ENCODE measurements around the gene ROMO1.
"Not testable (repeated sequence)": the region's sequence is repeated elsewhere in the genome, so short reads cannot be mapped to it uniquely, and the experiment has no call there.

Gene ROMO1

DNA sequence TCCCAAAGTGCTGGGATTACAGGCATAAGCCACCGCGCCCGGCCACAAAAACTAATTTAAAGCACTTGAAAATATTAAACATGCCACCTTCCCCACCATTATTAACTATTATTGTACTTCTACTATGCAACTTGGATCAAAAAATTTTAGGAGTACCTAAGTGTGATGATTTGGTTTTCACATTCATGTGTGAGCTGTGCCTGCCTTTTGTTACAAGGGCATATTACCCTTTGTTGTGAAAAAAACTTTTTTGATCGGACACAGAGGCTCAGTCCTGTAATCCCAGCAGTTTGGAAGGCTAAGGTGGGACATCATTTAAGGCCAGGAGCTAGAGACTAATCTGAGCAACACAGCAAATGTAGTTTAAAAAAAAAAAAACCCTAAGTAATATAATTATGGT lies 17.1 kb downstream of the ROMO1 start:
- DNase-seq (ENCODE audit: low spot score): no peak
- TF ChIP-seq, protein P1, sequence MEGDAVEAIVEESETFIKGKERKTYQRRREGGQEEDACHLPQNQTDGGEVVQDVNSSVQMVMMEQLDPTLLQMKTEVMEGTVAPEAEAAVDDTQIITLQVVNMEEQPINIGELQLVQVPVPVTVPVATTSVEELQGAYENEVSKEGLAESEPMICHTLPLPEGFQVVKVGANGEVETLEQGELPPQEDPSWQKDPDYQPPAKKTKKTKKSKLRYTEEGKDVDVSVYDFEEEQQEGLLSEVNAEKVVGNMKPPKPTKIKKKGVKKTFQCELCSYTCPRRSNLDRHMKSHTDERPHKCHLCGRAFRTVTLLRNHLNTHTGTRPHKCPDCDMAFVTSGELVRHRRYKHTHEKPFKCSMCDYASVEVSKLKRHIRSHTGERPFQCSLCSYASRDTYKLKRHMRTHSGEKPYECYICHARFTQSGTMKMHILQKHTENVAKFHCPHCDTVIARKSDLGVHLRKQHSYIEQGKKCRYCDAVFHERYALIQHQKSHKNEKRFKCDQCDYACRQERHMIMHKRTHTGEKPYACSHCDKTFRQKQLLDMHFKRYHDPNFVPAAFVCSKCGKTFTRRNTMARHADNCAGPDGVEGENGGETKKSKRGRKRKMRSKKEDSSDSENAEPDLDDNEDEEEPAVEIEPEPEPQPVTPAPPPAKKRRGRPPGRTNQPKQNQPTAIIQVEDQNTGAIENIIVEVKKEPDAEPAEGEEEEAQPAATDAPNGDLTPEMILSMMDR (IDR thresholded peaks at IDR 0.05; ENCODE audit: extremely low read depth, missing control alignments): no peak

DNA sequence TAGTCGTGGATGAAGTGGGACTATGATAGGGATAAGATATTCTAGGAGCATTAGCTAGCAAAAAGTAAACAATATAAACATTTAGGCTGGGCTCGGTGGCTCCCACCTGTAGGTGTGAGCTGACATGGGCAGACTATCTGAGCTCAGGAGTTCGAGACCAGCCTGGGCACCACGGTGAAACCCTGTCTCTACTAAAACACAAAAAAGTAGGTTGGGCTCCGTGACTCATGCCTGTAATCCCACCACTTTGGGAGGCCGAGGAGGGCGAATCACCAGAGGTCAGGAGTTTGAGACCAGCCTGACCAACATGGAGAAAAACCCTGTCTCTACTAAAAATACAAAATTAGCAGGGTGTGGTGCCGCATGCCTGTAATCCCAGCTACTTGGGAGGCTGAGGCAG lies 19.1 kb downstream of the ROMO1 start:
- DNase-seq (ENCODE audit: low spot score): not testable (repeated sequence)

GRCh38 chr20:35718972-35719635 lies 19.9 kb downstream of the ROMO1 start:
- TF ChIP-seq, protein P1 (IDR thresholded peaks at IDR 0.05; ENCODE audit: extremely low read depth, missing control alignments): no peak

DNA sequence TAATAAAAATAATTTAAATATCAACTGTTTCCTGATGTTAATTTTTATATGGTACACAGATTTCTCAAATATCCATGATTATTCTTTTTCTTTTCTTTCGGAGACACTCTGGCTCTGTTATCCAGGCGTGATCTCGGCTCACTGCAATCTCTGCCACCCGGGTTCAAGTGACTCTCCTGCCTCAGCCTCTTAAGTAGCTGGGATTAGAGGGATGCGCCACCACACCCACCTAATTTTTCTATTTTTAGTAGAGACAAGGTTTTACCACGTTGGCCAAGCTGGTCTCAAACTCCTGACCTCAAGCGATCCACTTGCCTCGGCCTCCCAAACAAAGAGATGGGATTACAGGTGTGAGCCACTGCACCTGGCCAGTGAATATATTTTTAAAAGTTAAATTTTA lies 20.5 kb downstream of the ROMO1 start:
- TF ChIP-seq, protein P1 (IDR thresholded peaks at IDR 0.05; ENCODE audit: extremely low read depth, missing control alignments): no peak
- no peak for DNase-seq (ENCODE audit: low spot score)

More at GRCh38 chr20:35718972-35719635, 19.9 kb downstream of the ROMO1 start:
- no peak for DNase-seq (ENCODE audit: low spot score)

GRCh38 chr20:35720165-35721123 lies 21.2 kb downstream of the ROMO1 start:
- TF ChIP-seq, protein P1 (IDR thresholded peaks at IDR 0.05; ENCODE audit: extremely low read depth, missing control alignments): no peak
- DNase-seq (ENCODE audit: low spot score): no peak

DNA sequence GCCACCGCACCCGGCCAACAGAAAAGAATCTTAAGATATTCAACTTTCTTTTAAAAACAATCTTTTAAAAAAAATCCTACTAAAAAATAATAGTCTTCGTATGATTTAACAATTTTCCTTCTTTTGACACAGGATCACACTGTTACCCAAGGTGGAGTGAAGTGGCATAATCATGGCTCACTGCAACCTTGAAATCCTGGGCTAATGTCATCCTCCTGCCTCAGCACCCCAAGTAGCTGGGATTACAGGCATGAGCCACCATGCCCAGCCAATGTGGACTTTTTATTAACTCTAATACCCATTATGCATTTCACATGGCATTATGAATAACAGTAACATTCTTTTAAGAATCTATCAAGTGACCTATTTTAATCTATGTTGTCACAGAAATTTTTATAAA lies 22.0 kb downstream of the ROMO1 start:
- TF ChIP-seq, protein P1 (IDR thresholded peaks at IDR 0.05; ENCODE audit: extremely low read depth, missing control alignments): no peak
- no peak for DNase-seq (ENCODE audit: low spot score)

DNA sequence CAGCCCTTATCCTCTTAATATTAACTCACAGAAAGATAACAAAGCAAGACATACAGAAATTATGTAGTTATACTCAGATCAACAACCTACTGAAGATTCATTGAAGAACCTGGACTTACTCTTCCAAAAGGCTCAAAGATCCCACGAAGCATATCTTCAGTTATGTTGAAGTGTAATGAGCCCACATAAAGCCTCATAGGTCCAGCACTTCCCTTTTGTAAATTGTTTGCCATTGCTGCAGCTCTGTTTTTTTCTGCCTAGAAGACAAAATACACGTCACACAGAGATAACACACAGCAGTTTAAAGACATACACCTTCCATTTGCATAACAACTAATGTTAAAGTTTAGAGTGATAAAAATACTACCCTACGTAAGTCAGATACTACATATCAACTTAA lies 22.4 kb downstream of the ROMO1 start:
- no peak for DNase-seq (ENCODE audit: low spot score)
- TF ChIP-seq, protein P1 (IDR thresholded peaks at IDR 0.05; ENCODE audit: extremely low read depth, missing control alignments): no peak

- not testable (repeated sequence) for DNase-seq (ENCODE audit: low spot score)
Measured at GRCh38 chr20:35723275-35723639, 24.1 kb downstream of the ROMO1 start.

DNA sequence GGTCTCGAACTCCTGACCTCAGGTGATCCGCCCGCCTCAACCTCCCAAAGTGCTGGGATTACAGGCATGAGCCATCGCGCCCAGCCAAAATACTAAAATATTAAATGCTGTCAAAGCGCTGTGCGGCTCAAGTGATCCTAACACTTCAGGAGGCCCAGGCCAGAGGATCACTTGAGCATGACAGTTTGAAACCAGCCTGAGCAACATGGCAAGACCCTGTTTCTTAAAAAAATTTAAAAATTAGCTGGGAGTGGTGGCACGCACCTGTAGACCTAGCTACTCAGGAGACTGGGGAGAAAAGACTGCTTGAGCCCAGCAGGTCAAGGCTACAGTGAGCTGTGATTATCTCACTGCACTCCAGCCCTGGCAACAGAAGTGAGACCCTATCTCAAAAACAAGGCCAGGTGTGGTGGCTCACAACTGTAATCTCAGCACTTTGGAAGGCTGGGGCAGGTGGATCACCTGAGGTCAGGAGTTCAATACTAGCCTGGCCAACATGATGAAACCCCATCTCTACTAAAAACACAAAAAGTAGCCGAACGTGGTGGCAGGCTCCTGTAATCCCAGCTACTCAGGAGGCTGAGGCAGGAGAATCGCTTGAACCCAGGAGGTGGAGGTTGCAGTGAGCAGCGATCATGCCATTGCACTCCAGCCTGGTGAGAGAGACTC lies 24.6 kb downstream of the ROMO1 start:
- DNase-seq (ENCODE audit: low spot score): not testable (repeated sequence)
